ENCODE results near the gene COL20A1. TPM values are rescaled to one million over a fixed set of nuclear protein-coding genes. Genes with fewer than 3 reads are reported as not detected.

The COL20A1 gene
- total and polyA plus RNA-seq, 2 of the 13 experiments (the other 11 are each of a cell fraction or from before 2014, with no cell fraction given), result not detected

GRCh38 chr20:63363981-63364561 is 71.1 kb downstream of the COL20A1 start (continued):
- TF ChIP-seq ZSCAN21 (CRISPR knock-in tag; IDR thresholded peaks at IDR 0.05; ENCODE audit: borderline replicate concordance) (no peak), ZSCAN5A (CRISPR knock-in tag; IDR thresholded peaks at IDR 0.05; ENCODE audit: borderline replicate concordance) (no peak), PCBP1 (IDR thresholded peaks at IDR 0.05; ENCODE audit: borderline replicate concordance, low read depth, low read length) (no peak), LCORL (IDR thresholded peaks at IDR 0.05) (no peak), LCORL (CRISPR knock-in tag; IDR thresholded peaks at IDR 0.05) (0 out of 2 replicates have a peak, but pooled peaks have one; percentile 41), CC2D1A (CRISPR knock-in tag; IDR thresholded peaks at IDR 0.05) (no peak), ZNF639 (CRISPR knock-in tag; conservative IDR thresholded peaks at IDR 0.05) (no peak), CCAR2 (optimal IDR thresholded peaks at IDR 0.05; ENCODE audit: low read depth, low read length) (no peak), ZNF142 (CRISPR knock-in tag; IDR thresholded peaks at IDR 0.05) (no peak), DNMT3B (CRISPR knock-in tag; conservative IDR thresholded peaks at IDR 0.05) (no peak)
- TF ChIP-seq, protein P1, sequence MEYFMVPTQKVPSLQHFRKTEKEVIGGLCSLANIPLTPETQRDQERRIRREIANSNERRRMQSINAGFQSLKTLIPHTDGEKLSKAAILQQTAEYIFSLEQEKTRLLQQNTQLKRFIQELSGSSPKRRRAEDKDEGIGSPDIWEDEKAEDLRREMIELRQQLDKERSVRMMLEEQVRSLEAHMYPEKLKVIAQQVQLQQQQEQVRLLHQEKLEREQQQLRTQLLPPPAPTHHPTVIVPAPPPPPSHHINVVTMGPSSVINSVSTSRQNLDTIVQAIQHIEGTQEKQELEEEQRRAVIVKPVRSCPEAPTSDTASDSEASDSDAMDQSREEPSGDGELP (IDR thresholded peaks at IDR 0.05; ENCODE audit: borderline replicate concordance, low read depth), result peak; percentile 68; the same call in 1 of the 2 replicates
- TF ChIP-seq, protein P2, sequence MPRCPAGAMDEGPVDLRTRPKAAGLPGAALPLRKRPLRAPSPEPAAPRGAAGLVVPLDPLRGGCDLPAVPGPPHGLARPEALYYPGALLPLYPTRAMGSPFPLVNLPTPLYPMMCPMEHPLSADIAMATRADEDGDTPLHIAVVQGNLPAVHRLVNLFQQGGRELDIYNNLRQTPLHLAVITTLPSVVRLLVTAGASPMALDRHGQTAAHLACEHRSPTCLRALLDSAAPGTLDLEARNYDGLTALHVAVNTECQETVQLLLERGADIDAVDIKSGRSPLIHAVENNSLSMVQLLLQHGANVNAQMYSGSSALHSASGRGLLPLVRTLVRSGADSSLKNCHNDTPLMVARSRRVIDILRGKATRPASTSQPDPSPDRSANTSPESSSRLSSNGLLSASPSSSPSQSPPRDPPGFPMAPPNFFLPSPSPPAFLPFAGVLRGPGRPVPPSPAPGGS (CRISPR knock-in tag; IDR thresholded peaks at IDR 0.05), result no peak
- TF ChIP-seq, protein P3, sequence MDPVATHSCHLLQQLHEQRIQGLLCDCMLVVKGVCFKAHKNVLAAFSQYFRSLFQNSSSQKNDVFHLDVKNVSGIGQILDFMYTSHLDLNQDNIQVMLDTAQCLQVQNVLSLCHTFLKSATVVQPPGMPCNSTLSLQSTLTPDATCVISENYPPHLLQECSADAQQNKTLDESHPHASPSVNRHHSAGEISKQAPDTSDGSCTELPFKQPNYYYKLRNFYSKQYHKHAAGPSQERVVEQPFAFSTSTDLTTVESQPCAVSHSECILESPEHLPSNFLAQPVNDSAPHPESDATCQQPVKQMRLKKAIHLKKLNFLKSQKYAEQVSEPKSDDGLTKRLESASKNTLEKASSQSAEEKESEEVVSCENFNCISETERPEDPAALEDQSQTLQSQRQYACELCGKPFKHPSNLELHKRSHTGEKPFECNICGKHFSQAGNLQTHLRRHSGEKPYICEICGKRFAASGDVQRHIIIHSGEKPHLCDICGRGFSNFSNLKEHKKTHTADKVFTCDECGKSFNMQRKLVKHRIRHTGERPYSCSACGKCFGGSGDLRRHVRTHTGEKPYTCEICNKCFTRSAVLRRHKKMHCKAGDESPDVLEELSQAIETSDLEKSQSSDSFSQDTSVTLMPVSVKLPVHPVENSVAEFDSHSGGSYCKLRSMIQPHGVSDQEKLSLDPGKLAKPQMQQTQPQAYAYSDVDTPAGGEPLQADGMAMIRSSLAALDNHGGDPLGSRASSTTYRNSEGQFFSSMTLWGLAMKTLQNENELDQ (CRISPR knock-in tag; IDR thresholded peaks at IDR 0.05; ENCODE audit: borderline replicate concordance), result no peak
- TF ChIP-seq, protein P4, sequence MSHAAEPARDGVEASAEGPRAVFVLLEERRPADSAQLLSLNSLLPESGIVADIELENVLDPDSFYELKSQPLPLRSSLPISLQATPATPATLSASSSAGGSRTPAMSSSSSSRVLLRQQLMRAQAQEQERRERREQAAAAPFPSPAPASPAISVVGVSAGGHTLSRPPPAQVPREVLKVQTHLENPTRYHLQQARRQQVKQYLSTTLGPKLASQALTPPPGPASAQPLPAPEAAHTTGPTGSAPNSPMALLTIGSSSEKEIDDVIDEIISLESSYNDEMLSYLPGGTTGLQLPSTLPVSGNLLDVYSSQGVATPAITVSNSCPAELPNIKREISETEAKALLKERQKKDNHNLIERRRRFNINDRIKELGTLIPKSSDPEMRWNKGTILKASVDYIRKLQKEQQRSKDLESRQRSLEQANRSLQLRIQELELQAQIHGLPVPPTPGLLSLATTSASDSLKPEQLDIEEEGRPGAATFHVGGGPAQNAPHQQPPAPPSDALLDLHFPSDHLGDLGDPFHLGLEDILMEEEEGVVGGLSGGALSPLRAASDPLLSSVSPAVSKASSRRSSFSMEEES (CRISPR knock-in tag; IDR thresholded peaks at IDR 0.05), result no peak
